GM21360 (cell line): ENCODE data around the gene CITED1.

Source experiments
- ATAC-seq: cut with Tn5 transposase; IDR thresholded peaks from one replicate; pipeline ENCODE4 v1.9.1; 2021; ENCODE audit warnings: mild to moderate bottlenecking, moderate library complexity; ENCODE audit not compliant: unreplicated experiment

CITED1 gene

DNA sequence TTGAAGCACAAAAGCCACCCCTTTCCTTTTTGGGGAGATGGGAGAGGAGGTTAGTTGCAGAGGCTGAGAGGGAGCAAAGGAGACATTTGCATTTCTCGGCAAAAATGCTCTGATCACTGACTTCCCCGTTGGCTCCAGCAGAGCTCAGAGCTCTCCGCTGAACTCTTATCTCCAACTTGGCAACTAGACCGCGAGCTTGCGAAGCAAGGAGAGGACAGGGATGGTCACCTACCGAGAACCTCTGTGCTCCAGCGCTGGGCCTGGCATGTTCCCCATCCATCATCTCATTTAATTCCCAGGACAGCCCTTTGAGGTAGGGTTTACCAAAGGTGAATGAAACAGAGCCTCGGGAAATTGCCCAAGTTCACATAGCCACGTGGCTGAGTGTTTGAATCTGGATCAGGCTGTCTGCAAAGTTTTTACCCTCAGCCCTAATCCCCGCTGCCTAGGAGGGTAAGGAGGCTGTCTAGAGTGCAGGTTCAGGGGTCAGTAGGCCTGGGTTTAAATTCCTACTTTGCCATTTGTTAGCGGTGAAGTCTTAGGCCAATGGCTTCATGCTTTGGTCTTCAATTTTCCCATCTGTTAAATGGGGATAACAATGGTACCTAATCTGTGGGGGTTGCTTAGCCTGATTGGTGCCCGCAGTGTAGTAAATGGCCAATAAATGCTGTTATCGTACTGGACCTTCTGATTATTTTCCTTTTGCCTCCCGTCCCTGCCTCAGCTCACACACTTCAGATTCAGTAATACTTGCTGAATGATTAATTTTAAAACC is 3.8 kb upstream of the CITED1 start:
- no peak for ATAC-seq

DNA sequence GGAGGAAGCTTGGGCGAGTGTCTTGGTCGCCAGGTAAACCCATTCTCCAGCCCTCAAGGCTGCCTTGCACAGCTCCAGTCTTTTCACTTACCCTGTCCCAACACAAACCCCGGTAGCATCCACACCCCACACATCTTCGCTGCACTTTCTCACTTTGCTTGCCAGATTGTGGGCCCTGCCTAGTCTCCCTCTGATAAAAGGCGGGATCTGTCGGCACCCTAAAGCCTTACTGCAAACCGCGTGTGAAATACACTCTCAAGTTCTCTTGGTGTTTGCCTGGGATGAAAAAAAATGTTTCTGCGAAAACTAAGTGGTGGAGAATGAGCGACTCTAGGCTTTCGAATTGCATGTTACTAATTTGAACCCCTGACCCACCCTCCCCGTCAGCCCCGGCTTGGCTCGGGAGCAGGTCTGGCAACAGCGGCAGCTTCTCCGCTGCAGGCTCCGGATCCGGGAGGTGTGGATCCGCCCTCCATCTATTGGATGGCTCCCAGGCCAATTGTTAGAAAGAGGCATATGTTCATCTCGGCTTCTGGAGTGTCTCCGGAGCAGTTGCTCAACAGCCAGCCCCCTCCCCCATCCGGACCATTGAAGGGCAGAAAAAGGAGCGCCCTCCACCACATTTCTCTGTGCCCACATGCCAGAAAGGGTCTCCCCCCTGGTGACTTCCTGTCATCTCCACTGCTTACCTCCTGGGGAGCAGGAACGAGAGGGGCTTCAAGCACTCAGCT is 3.0 kb upstream of the CITED1 start:
- ATAC-seq: no peak

DNA sequence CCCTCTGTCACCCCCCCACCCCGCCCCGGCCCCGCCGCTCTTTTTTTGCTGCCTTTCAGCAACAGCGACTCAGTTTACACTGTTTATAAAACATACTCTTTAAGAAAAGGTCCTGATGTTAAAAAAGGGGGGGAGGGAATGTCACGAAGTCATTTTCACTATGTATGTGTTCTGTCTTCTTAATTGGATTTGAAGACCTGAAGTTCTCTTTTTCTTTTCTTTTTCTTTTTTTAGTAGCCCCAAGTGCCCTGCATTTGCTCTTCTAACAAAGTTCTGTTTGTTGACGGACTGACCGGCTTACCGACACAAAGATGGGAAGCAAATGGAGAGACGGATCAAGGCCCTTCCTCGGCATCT is 2.5 kb upstream of the CITED1 start:
- no peak for ATAC-seq

GRCh38 chrX:72307646-72308051 is 1.9 kb upstream of the CITED1 start:
- ATAC-seq: no peak

- peak; percentile 60 for ATAC-seq
Measured at GRCh38 chrX:72306851-72307645, 1.3 kb upstream of the CITED1 start.

GRCh38 chrX:72306085-72306801 is 529 bp upstream of the CITED1 start:
- ATAC-seq: peak; percentile 7

DNA sequence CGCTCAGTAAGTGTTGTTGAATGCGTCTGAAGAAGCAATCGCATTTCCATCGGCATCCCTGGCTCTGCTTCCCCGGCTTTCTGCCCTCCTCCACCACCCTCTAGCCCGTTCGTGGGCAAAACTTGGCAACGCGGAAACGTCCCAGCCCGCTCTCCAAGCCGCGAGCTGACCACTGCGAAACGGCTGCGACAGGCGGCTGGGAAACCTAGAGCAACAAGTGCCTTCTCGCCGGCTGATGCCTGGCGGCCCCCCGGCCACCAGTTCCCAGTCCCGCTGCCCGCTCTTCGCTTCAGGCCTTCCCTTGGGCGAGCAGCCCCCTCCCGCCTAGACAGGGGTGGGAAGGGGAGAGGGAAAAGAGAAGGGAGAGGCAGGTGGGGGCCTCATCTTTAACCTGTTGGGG is 837 bp downstream of the CITED1 start:
- no peak for ATAC-seq

- no peak for ATAC-seq
Measured at GRCh38 chrX:72301781-72302180, 3.9 kb downstream of the CITED1 start.

GRCh38 chrX:72299891-72300630 is 5.7 kb downstream of the CITED1 start:
- ATAC-seq: no peak

DNA sequence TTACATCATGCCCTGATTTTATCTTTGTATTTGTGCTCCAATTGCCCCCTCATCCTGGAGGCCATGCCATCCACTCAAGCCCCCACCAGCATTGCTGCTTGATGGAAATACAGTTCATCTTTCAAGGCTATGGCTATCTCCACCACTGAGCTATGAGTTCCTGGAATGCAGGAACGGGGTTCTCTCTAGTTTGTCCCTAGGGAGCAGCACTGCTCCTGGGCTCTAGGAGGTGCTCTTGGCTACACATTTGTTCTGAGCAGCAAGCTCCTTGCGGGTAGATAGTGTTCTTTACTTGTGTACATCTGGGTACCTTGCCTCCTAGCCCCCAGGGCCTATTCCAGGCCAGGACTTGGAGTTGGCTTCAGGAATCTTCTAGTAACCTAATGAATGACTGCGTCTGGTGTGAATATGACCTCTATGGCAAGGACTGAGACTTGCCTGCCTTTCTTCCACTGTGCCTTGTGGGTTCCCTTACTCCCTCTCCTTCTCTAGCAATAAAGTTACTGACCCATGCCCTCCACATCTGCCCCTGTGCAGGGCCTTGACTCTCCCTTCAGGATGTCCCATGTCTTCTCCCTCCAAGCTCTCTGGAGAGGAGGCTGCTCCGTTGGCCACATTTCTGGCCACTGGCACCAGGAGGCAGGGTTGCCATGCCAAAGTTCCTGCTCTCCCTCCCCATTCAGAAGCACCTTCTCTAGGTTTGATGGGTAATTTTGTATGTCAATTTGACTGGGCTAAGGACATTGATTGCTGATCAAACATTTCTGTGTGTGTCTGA is 7.6 kb downstream of the CITED1 start:
- ATAC-seq: no peak

DNA sequence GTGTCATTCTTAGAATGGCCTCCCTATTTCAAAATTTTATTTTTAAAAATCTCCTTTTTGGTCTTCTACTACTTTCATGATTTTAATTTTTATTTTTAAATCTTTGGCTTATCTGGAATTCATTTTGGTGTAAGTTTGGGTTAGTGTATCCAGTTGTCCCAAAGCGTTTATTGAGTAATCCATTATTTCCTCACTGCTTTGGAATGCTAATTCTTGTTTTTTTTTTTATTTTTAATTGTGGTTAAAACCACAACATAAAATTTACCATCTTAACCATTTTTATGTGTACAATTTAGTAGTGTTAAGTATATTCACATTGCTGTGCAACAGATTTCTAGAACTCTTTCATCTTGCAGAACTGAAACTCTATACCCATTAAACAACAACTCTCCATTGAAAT is 8.7 kb downstream of the CITED1 start:
- no peak for ATAC-seq

- ATAC-seq: no peak
Measured at GRCh38 chrX:72295745-72296144, 10.0 kb downstream of the CITED1 start.

DNA sequence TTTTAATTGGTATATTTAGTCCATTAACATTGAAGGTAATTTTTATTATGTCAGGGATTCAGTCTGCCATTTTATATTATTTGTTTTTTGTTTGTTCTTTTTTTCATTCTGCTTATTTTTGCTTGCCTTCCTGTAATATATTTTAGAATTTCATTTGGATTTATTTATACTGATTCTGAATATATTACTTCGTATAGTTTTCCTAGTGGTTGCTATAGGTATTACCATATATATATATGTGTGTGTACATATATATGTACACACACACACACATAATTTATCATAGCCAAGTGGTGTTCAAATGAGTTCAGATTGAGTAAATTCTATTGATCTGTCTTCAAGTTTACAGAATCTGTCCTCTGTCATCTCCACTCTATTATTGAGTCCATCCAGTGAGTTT is 11.2 kb downstream of the CITED1 start:
- ATAC-seq: no peak

DNA sequence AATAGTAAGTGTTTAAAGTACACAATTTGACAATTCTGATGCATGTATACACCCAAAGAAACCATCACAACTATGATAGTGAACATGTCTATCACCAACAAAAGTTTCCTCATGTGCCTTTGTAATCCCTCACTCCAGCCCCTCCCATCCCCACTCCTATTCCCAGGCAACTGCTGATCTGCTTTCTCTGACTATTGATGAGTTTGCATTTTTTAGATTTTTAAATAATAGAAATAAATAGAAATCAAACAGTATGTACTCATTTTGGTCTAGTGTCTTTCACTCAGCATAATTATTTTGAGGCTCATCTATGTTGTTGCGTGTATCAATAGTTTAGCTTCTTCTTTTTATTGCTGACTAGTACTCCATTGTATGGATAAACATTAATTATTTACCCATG is 23.4 kb downstream of the CITED1 start:
- ATAC-seq: no peak

- ATAC-seq: no peak
Measured at GRCh38 chrX:72280321-72280845, 25.3 kb downstream of the CITED1 start.

DNA sequence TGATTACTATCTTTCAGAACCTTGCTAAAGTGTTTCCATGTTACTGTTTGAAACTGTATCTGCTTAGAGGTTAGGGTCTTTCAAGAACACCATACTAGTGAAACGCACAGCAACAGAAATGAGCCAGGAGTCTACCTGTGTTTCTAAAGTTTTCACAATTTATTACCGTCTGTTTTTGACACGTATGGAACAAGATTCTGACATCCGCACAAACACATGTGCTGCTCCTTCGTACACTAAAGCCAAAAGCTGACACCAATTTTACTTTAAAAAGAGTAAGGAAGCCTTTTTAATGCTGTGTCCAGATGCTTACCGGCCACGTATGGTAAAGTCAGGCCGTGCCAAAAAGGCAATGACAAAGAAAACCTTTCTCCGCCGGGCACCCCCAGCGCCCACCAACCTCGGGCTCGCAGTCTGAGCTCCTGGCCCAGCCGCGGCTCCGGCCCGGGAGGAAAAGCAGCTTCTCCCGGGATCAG is 29.2 kb downstream of the CITED1 start:
- no peak for ATAC-seq

- ATAC-seq: no peak
Measured at GRCh38 chrX:72274526-72274925, 31.2 kb downstream of the CITED1 start.

- ATAC-seq: no peak
Measured at GRCh38 chrX:72273718-72274117, 32.0 kb downstream of the CITED1 start.

GRCh38 chrX:72272868-72273267 is 32.8 kb downstream of the CITED1 start:
- ATAC-seq: no peak
